ENCODE measurements around the gene DDA1.

GRCh38 chr19:17314007-17314593 lies 4.7 kb downstream of the DDA1 start:
- no peak for TF ChIP-seq REST (IDR thresholded peaks at IDR 0.05; ENCODE audit: low read depth)
- no peak for TF ChIP-seq EGR1 (IDR thresholded peaks at IDR 0.05)
- no peak for TF ChIP-seq EP300 (IDR thresholded peaks at IDR 0.05; ENCODE audit: borderline replicate concordance)
- TF ChIP-seq FOXM1 (IDR thresholded peaks at IDR 0.05; ENCODE audit: borderline replicate concordance, low read depth), result no peak
- no peak for TF ChIP-seq RAD21 (IDR thresholded peaks at IDR 0.05; ENCODE audit: low read depth)
- no peak for TF ChIP-seq TCF12 (IDR thresholded peaks at IDR 0.05; ENCODE audit: low read depth)
- TF ChIP-seq ZBTB7A (IDR thresholded peaks at IDR 0.05; ENCODE audit: low read depth), result no peak
- TF ChIP-seq USF1 (IDR thresholded peaks at IDR 0.05), result no peak
